Activated T-cell treated with anti-CD3 and anti-CD28 coated beads, Interleukin-2, amount 50 U/mL, for 4 hours (primary cell): ENCODE measurements around the gene CD93. TPM values are rescaled to one million over a fixed set of nuclear protein-coding genes. Genes with fewer than 3 reads are reported as not detected.

Source experiments
- ATAC-seq, 2 donors: fragments of 200-7000 bp; cut with Tn5 transposase; one replicate each; pipeline ENCODE4 v1.10.0; 2021
- DNase-seq: peaks from one replicate; pipeline ENCODE4 v3.0.0-alpha.2; 2020
- H3K27me3 Mint-ChIP-seq: one replicate; pipeline ENCODE4 v1.8.0; 2021; ENCODE audit warnings: low read depth, mixed read lengths
- H3K36me3 Mint-ChIP-seq: one replicate; pipeline ENCODE4 v1.8.0; 2022; ENCODE audit warnings: mixed read lengths; ENCODE audit not compliant: insufficient read depth
- H3K4me1 Mint-ChIP-seq: one replicate; pipeline ENCODE4 v1.8.0; 2021; ENCODE audit warnings: low read depth, mixed read lengths
- H3K4me3 Mint-ChIP-seq: one replicate; pipeline ENCODE4 v1.8.0; 2021; ENCODE audit warnings: mild to moderate bottlenecking, moderate library complexity, mixed read lengths
- H3K9me3 Mint-ChIP-seq: one replicate; pipeline ENCODE4 v1.8.0; 2021; ENCODE audit warnings: mixed read lengths
- total RNA-seq, 3 donors: library from RNA; stranded (reverse); gene quantifications; one replicate each; pipeline ENCODE4 v1.2.1, GENCODE V29; 2021

Gene CD93
- total RNA-seq, 3 donors from 2014 or later: 0.18 to 0.76 (median 0.30) TPM

GRCh38 chr20:23052904-23053303 is 33.2 kb downstream of the CD93 start:
- DNase-seq (no peak), ATAC-seq (no peak)
- Mint-ChIP-seq H3K27me3 (peaks cover 38% of the 10 kb centered on the region), H3K4me3 (no peak overlapping the region), H3K36me3 (no peaks in the 10 kb centered on the region), H3K9me3 (peaks cover 4% of the 10 kb centered on the region), H3K4me1 (no peaks in the 10 kb centered on the region)

- H3K9me3 Mint-ChIP-seq: no peaks in the 10 kb centered on the region
- peaks cover 50% of the 10 kb centered on the region for H3K27me3 Mint-ChIP-seq
- no peak for DNase-seq
- H3K4me1 Mint-ChIP-seq: no peaks in the 10 kb centered on the region
- peak overlapping the region; percentile 13 for H3K4me3 Mint-ChIP-seq
- H3K36me3 Mint-ChIP-seq: no peaks in the 10 kb centered on the region
- ATAC-seq: no peak
Observed at GRCh38 chr20:23050847-23051627, 35.1 kb downstream of the CD93 start.

GRCh38 chr20:23050076-23050838 is 35.9 kb downstream of the CD93 start:
- H3K4me3 Mint-ChIP-seq: no peak overlapping the region
- DNase-seq: no peak

GRCh38 chr20:23049201-23050075 is 36.7 kb downstream of the CD93 start, which contains the start of gene THBD:
Gene THBD, minus strand, starts transcription at chr20:23049672. Its CDS starts 168 bp downstream, at chr20:23049504.
- Mint-ChIP-seq H3K36me3 (no peaks in the 10 kb centered on the region), H3K27me3 (peaks cover 58% of the 10 kb centered on the region), H3K4me1 (no peaks in the 10 kb centered on the region), H3K9me3 (no peaks in the 10 kb centered on the region), H3K4me3 (no peak within 1 kb of the TSS)
- ATAC-seq (peak in 1 of 2 donors; percentile 20), DNase-seq (no peak)

More at GRCh38 chr20:23050076-23050838, 35.9 kb downstream of the CD93 start:
- Mint-ChIP-seq H3K9me3 (no peaks in the 10 kb centered on the region), H3K36me3 (no peaks in the 10 kb centered on the region), H3K27me3 (peaks cover 55% of the 10 kb centered on the region), H3K4me1 (no peaks in the 10 kb centered on the region)
- no peak for ATAC-seq

- DNase-seq: no peak
- Mint-ChIP-seq H3K9me3 (no peaks in the 10 kb centered on the region), H3K27me3 (peaks cover 59% of the 10 kb centered on the region), H3K4me1 (no peaks in the 10 kb centered on the region), H3K4me3 (no peak overlapping the region), H3K36me3 (no peaks in the 10 kb centered on the region)
- peak; percentile 52 to 57 for ATAC-seq
Observed at GRCh38 chr20:23048283-23049200, 37.6 kb downstream of the CD93 start.

- H3K27me3 Mint-ChIP-seq: peaks cover 52% of the 10 kb centered on the region
- no peaks in the 10 kb centered on the region for H3K36me3 Mint-ChIP-seq
- H3K9me3 Mint-ChIP-seq: no peaks in the 10 kb centered on the region
- ATAC-seq: no peak
- no peak overlapping the region for H3K4me3 Mint-ChIP-seq
- no peak for DNase-seq
- H3K4me1 Mint-ChIP-seq: no peaks in the 10 kb centered on the region
Observed at GRCh38 chr20:23047738-23048214, 38.3 kb downstream of the CD93 start.

- peaks cover 46% of the 10 kb centered on the region for H3K27me3 Mint-ChIP-seq
- no peaks in the 10 kb centered on the region for H3K36me3 Mint-ChIP-seq
- ATAC-seq: no peak
- DNase-seq: no peak
- no peaks in the 10 kb centered on the region for H3K4me1 Mint-ChIP-seq
- H3K9me3 Mint-ChIP-seq: no peaks in the 10 kb centered on the region
- H3K4me3 Mint-ChIP-seq: no peak overlapping the region
Observed at GRCh38 chr20:23047001-23047737, 39.0 kb downstream of the CD93 start.

GRCh38 chr20:23046431-23046830 is 39.7 kb downstream of the CD93 start:
- H3K4me3 Mint-ChIP-seq: no peak overlapping the region
- ATAC-seq: no peak
- DNase-seq: no peak
- no peaks in the 10 kb centered on the region for H3K4me1 Mint-ChIP-seq
- no peaks in the 10 kb centered on the region for H3K9me3 Mint-ChIP-seq
- peaks cover 40% of the 10 kb centered on the region for H3K27me3 Mint-ChIP-seq
- no peaks in the 10 kb centered on the region for H3K36me3 Mint-ChIP-seq

GRCh38 chr20:23043376-23043775 is 42.7 kb downstream of the CD93 start:
- H3K4me1 Mint-ChIP-seq: no peaks in the 10 kb centered on the region
- H3K4me3 Mint-ChIP-seq: no peak overlapping the region
- H3K36me3 Mint-ChIP-seq: no peaks in the 10 kb centered on the region
- peaks cover 31% of the 10 kb centered on the region for H3K27me3 Mint-ChIP-seq
- no peak for ATAC-seq
- DNase-seq: no peak
- H3K9me3 Mint-ChIP-seq: no peaks in the 10 kb centered on the region

GRCh38 chr20:23042270-23042669 is 43.9 kb downstream of the CD93 start:
- H3K4me1 Mint-ChIP-seq: no peaks in the 10 kb centered on the region

GRCh38 chr20:23039885-23040508 is 46.1 kb downstream of the CD93 start:
- ATAC-seq: no peak
- no peaks in the 10 kb centered on the region for H3K4me1 Mint-ChIP-seq
- no peak for DNase-seq
- peaks cover 15% of the 10 kb centered on the region for H3K27me3 Mint-ChIP-seq
- no peak overlapping the region for H3K4me3 Mint-ChIP-seq
- no peaks in the 10 kb centered on the region for H3K36me3 Mint-ChIP-seq
- no peaks in the 10 kb centered on the region for H3K9me3 Mint-ChIP-seq

More at GRCh38 chr20:23042270-23042669, 43.9 kb downstream of the CD93 start:
- Mint-ChIP-seq H3K4me3 (no peak overlapping the region), H3K9me3 (no peaks in the 10 kb centered on the region), H3K27me3 (peaks cover 24% of the 10 kb centered on the region), H3K36me3 (no peaks in the 10 kb centered on the region)
- DNase-seq (no peak), ATAC-seq (no peak)

- Mint-ChIP-seq H3K36me3 (no peaks in the 10 kb centered on the region), H3K9me3 (no peaks in the 10 kb centered on the region), H3K4me3 (no peak overlapping the region), H3K4me1 (no peaks in the 10 kb centered on the region), H3K27me3 (peaks cover 17% of the 10 kb centered on the region)
- DNase-seq: no peak
- no peak for ATAC-seq
Observed at GRCh38 chr20:23039136-23039875, 46.8 kb downstream of the CD93 start.
